Measurements from ENCODE around the gene SP140L. TPM values are rescaled to one million over a fixed set of nuclear protein-coding genes. Genes with fewer than 3 reads are reported as not detected.

Gene SP140L
- total and polyA plus RNA-seq, 2 of the 8 experiments (the other 6 are each of a cell fraction or from before 2014, with no cell fraction given) = 0.36 to 1.5 TPM

DNA sequence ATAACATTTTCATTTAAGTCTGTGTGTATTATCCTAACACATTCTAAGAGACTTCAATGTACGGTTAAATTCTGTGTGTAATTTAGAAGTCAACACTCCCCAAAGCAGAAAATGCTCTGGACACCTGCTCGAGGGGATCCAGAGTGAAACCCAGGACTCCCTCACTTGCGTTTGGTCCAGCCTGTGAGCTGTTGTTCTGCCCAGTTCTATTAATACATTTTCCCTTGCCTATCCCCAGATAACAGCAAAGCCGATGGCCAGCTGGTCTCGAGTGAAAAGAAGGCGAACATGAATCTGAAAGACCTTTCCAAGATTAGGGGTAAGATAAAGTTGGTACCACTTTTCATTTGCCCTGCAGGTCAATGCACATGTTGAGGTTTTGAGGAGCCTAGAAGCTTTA, 58.0 kb downstream of the SP140L start (continued):
- TF ChIP-seq CHD7 (IDR thresholded peaks at IDR 0.05; ENCODE audit: insufficient replicate concordance, low read length) (no peak), TAF7 (optimal IDR thresholded peaks at IDR 0.05; ENCODE audit: borderline replicate concordance, low read depth, low read length) (no peak), YY1 (IDR thresholded peaks at IDR 0.05; ENCODE audit: low read depth, low read length) (no peak), SP1 (IDR thresholded peaks at IDR 0.05; ENCODE audit: low read depth, low read length) (no peak), POU5F1 (IDR thresholded peaks at IDR 0.05; ENCODE audit: low read depth, low read length) (no peak)

Measured in H1 (cell line).